HEK293 (cell line): ENCODE results near the gene STX3.

Source experiments
- BCL11A ChIP-seq: fragments of 450-650 bp; formaldehyde crosslinking; IDR thresholded peaks from 2 replicates; pipeline ENCODE4 v1.5.1; 2016; ENCODE audit warnings: low read depth, missing biosample characterization, missing genetic modification characterization
- BCL11B ChIP-seq: fragments of 450-650 bp; formaldehyde crosslinking; IDR thresholded peaks from 2 replicates; pipeline ENCODE4 v1.5.1; 2016; ENCODE audit warnings: low read depth, missing biosample characterization, missing genetic modification characterization
- INSM2 ChIP-seq: fragments of 450-650 bp; formaldehyde crosslinking; IDR thresholded peaks from 2 replicates; pipeline ENCODE4 v1.5.1; 2016; ENCODE audit warnings: missing biosample characterization, missing genetic modification characterization
- MYNN ChIP-seq: fragments of 450-650 bp; formaldehyde crosslinking; IDR thresholded peaks from 2 replicates; pipeline ENCODE4 v1.5.1; 2016; ENCODE audit warnings: missing biosample characterization, missing genetic modification characterization, borderline replicate concordance
- PRDM1 ChIP-seq: fragments of 450-650 bp; formaldehyde crosslinking; IDR thresholded peaks from 2 replicates; pipeline ENCODE4; 2016; ENCODE audit warnings: missing biosample characterization, missing genetic modification characterization
- SETDB1 ChIP-seq: IDR thresholded peaks from one replicate; pipeline ENCODE4 v1.6.1; 2017; ENCODE audit warnings: mild to moderate bottlenecking, low read length, moderate library complexity, mixed read lengths; ENCODE audit not compliant: insufficient read length
- SP3 ChIP-seq: fragments of 450-650 bp; formaldehyde crosslinking; IDR thresholded peaks from 2 replicates; pipeline ENCODE4 v1.5.1; 2016; ENCODE audit warnings: missing biosample characterization, missing genetic modification characterization
- TRIM28 ChIP-seq: IDR thresholded peaks from 2 replicates; pipeline ENCODE4 v1.6.1; 2011; ENCODE audit warnings: low read length, control low read depth, borderline replicate concordance
- ZBTB17 ChIP-seq: fragments of 450-650 bp; formaldehyde crosslinking; IDR thresholded peaks from 2 replicates; pipeline ENCODE4 v1.5.1; 2016; ENCODE audit warnings: missing biosample characterization, missing genetic modification characterization
- ZBTB21 ChIP-seq: fragments of 450-650 bp; formaldehyde crosslinking; IDR thresholded peaks from 2 replicates; pipeline ENCODE4 v1.5.1; 2017; ENCODE audit warnings: missing biosample characterization, missing genetic modification characterization
- ZBTB48 ChIP-seq: fragments of 450-650 bp; formaldehyde crosslinking; IDR thresholded peaks from 2 replicates; pipeline ENCODE4 v1.5.1; 2016; ENCODE audit warnings: missing biosample characterization, missing genetic modification characterization
- ZBTB49 ChIP-seq: fragments of 450-650 bp; formaldehyde crosslinking; IDR thresholded peaks from 2 replicates; pipeline ENCODE4 v1.5.1; 2016; ENCODE audit warnings: missing biosample characterization, missing genetic modification characterization, low read depth
- ZBTB6 ChIP-seq: fragments of 450-650 bp; formaldehyde crosslinking; IDR thresholded peaks from 2 replicates; pipeline ENCODE4 v1.5.1; 2017; ENCODE audit warnings: missing biosample characterization, missing genetic modification characterization
- ZBTB8A ChIP-seq: fragments of 450-650 bp; formaldehyde crosslinking; IDR thresholded peaks from 2 replicates; pipeline ENCODE4 v1.5.1; 2016; ENCODE audit warnings: missing biosample characterization, missing genetic modification characterization
- ZFP37 ChIP-seq: fragments of 450-650 bp; formaldehyde crosslinking; IDR thresholded peaks from 2 replicates; pipeline ENCODE4 v1.5.1; 2016; ENCODE audit warnings: missing biosample characterization, missing genetic modification characterization
- ZNF16 ChIP-seq: fragments of 450-650 bp; formaldehyde crosslinking; IDR thresholded peaks from 2 replicates; pipeline ENCODE4 v1.5.1; 2016; ENCODE audit warnings: low read depth, missing biosample characterization, missing genetic modification characterization
- ZNF169 ChIP-seq: fragments of 450-650 bp; formaldehyde crosslinking; IDR thresholded peaks from 2 replicates; pipeline ENCODE4 v1.5.1; 2016; ENCODE audit warnings: missing biosample characterization, missing genetic modification characterization
- ZNF214 ChIP-seq: fragments of 450-650 bp; formaldehyde crosslinking; IDR thresholded peaks from 2 replicates; pipeline ENCODE4 v1.5.1; 2017; ENCODE audit warnings: missing biosample characterization, mild to moderate bottlenecking, missing genetic modification characterization, borderline replicate concordance
- ZNF248 ChIP-seq: fragments of 450-650 bp; formaldehyde crosslinking; IDR thresholded peaks from 2 replicates; pipeline ENCODE4 v1.5.1; 2017; ENCODE audit warnings: missing biosample characterization, missing genetic modification characterization
- ZNF280D ChIP-seq: fragments of 450-650 bp; formaldehyde crosslinking; IDR thresholded peaks from 2 replicates; pipeline ENCODE4 v1.5.1; 2016; ENCODE audit warnings: missing biosample characterization, missing genetic modification characterization
- ZNF302 ChIP-seq: fragments of 450-650 bp; formaldehyde crosslinking; IDR thresholded peaks from 2 replicates; pipeline ENCODE4 v1.5.1; 2016; ENCODE audit warnings: missing biosample characterization, missing genetic modification characterization, low read depth
- ZNF354C ChIP-seq: fragments of 450-650 bp; formaldehyde crosslinking; IDR thresholded peaks from 2 replicates; pipeline ENCODE4 v1.5.1; 2016; ENCODE audit warnings: missing biosample characterization, missing genetic modification characterization, low read depth, borderline replicate concordance
- ZNF404 ChIP-seq: fragments of 450-650 bp; formaldehyde crosslinking; IDR thresholded peaks from 2 replicates; pipeline ENCODE4 v1.5.1; 2017; ENCODE audit warnings: missing biosample characterization, missing genetic modification characterization
- ZNF473 ChIP-seq: fragments of 450-650 bp; formaldehyde crosslinking; IDR thresholded peaks from 2 replicates; pipeline ENCODE4 v1.5.1; 2017; ENCODE audit warnings: missing biosample characterization, missing genetic modification characterization
- ZNF596 ChIP-seq: fragments of 450-650 bp; IDR thresholded peaks from 2 replicates; pipeline ENCODE4 v1.5.0; 2018; ENCODE audit warnings: missing biosample characterization, mild to moderate bottlenecking, missing genetic modification characterization, moderate library complexity
- ZNF621 ChIP-seq: fragments of 450-650 bp; formaldehyde crosslinking; IDR thresholded peaks from 2 replicates; pipeline ENCODE4 v1.5.1; 2017; ENCODE audit warnings: missing biosample characterization, missing genetic modification characterization
- ZNF624 ChIP-seq: fragments of 450-650 bp; formaldehyde crosslinking; IDR thresholded peaks from 2 replicates; pipeline ENCODE4 v1.5.1; 2017; ENCODE audit warnings: missing biosample characterization, missing genetic modification characterization
- ZNF660 ChIP-seq: fragments of 450-650 bp; IDR thresholded peaks from 2 replicates; pipeline ENCODE4 v1.5.1; 2018; ENCODE audit warnings: missing biosample characterization, mild to moderate bottlenecking, missing genetic modification characterization
- ZNF670 ChIP-seq: fragments of 450-650 bp; formaldehyde crosslinking; IDR thresholded peaks from 2 replicates; pipeline ENCODE4 v1.5.1; 2016; ENCODE audit warnings: missing biosample characterization, missing genetic modification characterization, low read depth
- ZNF677 ChIP-seq: fragments of 450-650 bp; IDR thresholded peaks from 2 replicates; pipeline ENCODE4 v1.5.0; 2018; ENCODE audit warnings: missing biosample characterization, mild to moderate bottlenecking, missing genetic modification characterization, moderate library complexity
- ZNF704 ChIP-seq: fragments of 450-650 bp; formaldehyde crosslinking; IDR thresholded peaks from 2 replicates; pipeline ENCODE4 v1.5.1; 2016; ENCODE audit warnings: missing biosample characterization, missing genetic modification characterization

The STX3 gene

GRCh38 chr11:59810189-59810910 lies 55.2 kb downstream of the STX3 start, which contains the start of gene MRPL16 (continued):
- TF ChIP-seq ZBTB48 (tag by site-specific recombination) (no peak), BCL11A (tag by site-specific recombination) (no peak), ZBTB17 (tag by site-specific recombination) (no peak), ZNF354C (no peak), ZNF280D (tag by site-specific recombination) (no peak), ZNF596 (tag by site-specific recombination) (no peak), ZNF677 (tag by site-specific recombination) (no peak), ZNF624 (tag by site-specific recombination) (no peak), ZNF16 (tag by site-specific recombination) (no peak), SETDB1 (no peak), ZNF302 (tag by site-specific recombination) (no peak), TRIM28 (no peak), ZNF670 (tag by site-specific recombination) (no peak), INSM2 (tag by site-specific recombination) (no peak; the same call in 1 of the 2 replicates), ZNF214 (tag by site-specific recombination) (no peak), ZBTB49 (tag by site-specific recombination) (no peak), ZNF621 (no peak), ZBTB8A (tag by site-specific recombination) (peak; percentile 49; the same call in 1 of the 2 replicates), ZNF473 (tag by site-specific recombination) (no peak), ZNF660 (tag by site-specific recombination) (peak; percentile 95), BCL11B (no peak), ZFP37 (tag by site-specific recombination) (peak; percentile 65), PRDM1 (tag by site-specific recombination) (no peak), ZNF704 (no peak), ZNF248 (tag by site-specific recombination) (no peak), ZBTB6 (tag by site-specific recombination) (peak; percentile 49; the same call in 1 of the 2 replicates), SP3 (peak; percentile 60), ZBTB21 (0 out of 2 replicates have a peak, but pooled peaks have one; percentile 45), MYNN (tag by site-specific recombination) (no peak), ZNF404 (tag by site-specific recombination) (no peak), ZNF169 (no peak)
